NCI-H187 treated with DMSO at 0.1 percent for 48 hours (cell line): Measurements from ENCODE around the gene LARP1.
"Not testable (repeated sequence)": the region's sequence is repeated elsewhere in the genome, so short reads cannot be mapped to it uniquely, and the experiment has no call there.

Source experiments
- DNase-seq: peaks from one replicate; lab custom pipeline; 2025; lab: John Stamatoyannopoulos, UW

Gene LARP1

GRCh38 chr5:154755361-154756008, at the start of gene LARP1:
LARP1 (plus strand) TSS chr5:154755377; CDS start chr5:154755758, 381 bp downstream.
- DNase-seq, result no peak

- DNase-seq, result no peak
These were observed 48.8 kb upstream of the LARP1 start for GRCh38 chr5:154706416-154706815.

GRCh38 chr5:154707641-154708040, 47.5 kb upstream of the LARP1 start:
- no peak for DNase-seq

GRCh38 chr5:154708207-154708606, 47.0 kb upstream of the LARP1 start:
- DNase-seq, result no peak

- no peak for DNase-seq
These were observed 46.3 kb upstream of the LARP1 start for GRCh38 chr5:154708846-154709245.

- DNase-seq, result no peak
These were observed 45.5 kb upstream of the LARP1 start for GRCh38 chr5:154709368-154710305.

GRCh38 chr5:154712518-154713437, 42.4 kb upstream of the LARP1 start:
- peak; percentile 61 for DNase-seq

GRCh38 chr5:154713615-154714125, 41.5 kb upstream of the LARP1 start:
- DNase-seq, result no peak

- no peak for DNase-seq
These were observed 40.8 kb upstream of the LARP1 start for GRCh38 chr5:154714266-154714986.

- no peak for DNase-seq
These were observed 33.6 kb upstream of the LARP1 start for GRCh38 chr5:154721481-154722058.

GRCh38 chr5:154722097-154722496, 33.1 kb upstream of the LARP1 start:
- DNase-seq, result no peak

- DNase-seq, result no peak
These were observed 32.2 kb upstream of the LARP1 start for GRCh38 chr5:154722936-154723335.

- DNase-seq, result no peak
These were observed 31.3 kb upstream of the LARP1 start for GRCh38 chr5:154723740-154724505.

- DNase-seq, result no peak
These were observed 27.8 kb upstream of the LARP1 start for GRCh38 chr5:154727361-154727760.

GRCh38 chr5:154728939-154729588, 26.1 kb upstream of the LARP1 start:
- no peak for DNase-seq

GRCh38 chr5:154729613-154730012, 25.6 kb upstream of the LARP1 start:
- no peak for DNase-seq

- not testable (repeated sequence) for DNase-seq
These were observed 24.4 kb upstream of the LARP1 start for GRCh38 chr5:154730761-154731160.

- DNase-seq, result no peak
These were observed 23.0 kb upstream of the LARP1 start for GRCh38 chr5:154732212-154732611.
